SK-N-MC (cell line): Measurements from ENCODE around the gene SUSD2.

Experiments used
- EZH2 ChIP-seq: fragments of 200-600 bp; sonication (generic); IDR thresholded peaks from one replicate; pipeline ENCODE4 v1.6.1; 2017; ENCODE audit warnings: antibody characterized with exemption
- POLR2AphosphoS5 ChIP-seq: IDR thresholded peaks from 2 replicates; pipeline ENCODE4 v1.6.1; 2012; ENCODE audit warnings: mild to moderate bottlenecking, low read depth, low read length, borderline replicate concordance

GRCh38 chr22:24232124-24232523, 50.8 kb downstream of the SUSD2 start:
- TF ChIP-seq EZH2, result no peak
- TF ChIP-seq POLR2AphosphoS5, result no peak
